K562 (cell line): ENCODE results near the gene SLC26A6. TPM values are rescaled to one million over a fixed set of nuclear protein-coding genes. Genes with fewer than 3 reads are reported as not detected.

Experiments used
- ATAC-seq: fragments of 200-7000 bp; cut with Tn5 transposase; 3 replicates; pipeline ENCODE4 v1.9.1; 2020; ENCODE audit warnings: moderate library complexity
- BruUV-seq: library from RNA; stranded (reverse); fragments of 400-500 nt; replicated peaks from 2 replicates; lab custom pipeline; 2021; lab: Mats Ljungman, UMichigan
- CTCF ChIA-PET: fragments of 300-600 bp; formaldehyde crosslinking; extraction: SDS; loops from one replicate; lab custom pipeline; 2021; ENCODE audit warnings: low intra/inter-chr PET ratio; lab: Yijun Ruan, JAX
- POLR2A ChIA-PET: fragments of 300-600, 350-650 bp; sonication (Branson Sonifier 250); formaldehyde crosslinking; extraction: SDS; loops from one replicate; lab custom pipeline; 2021; ENCODE audit warnings: antibody characterized with exemption, inconsistent platforms; lab: Yijun Ruan, JAX
- DNase-seq, 4 experiments: peaks; one replicate each; pipeline versions ENCODE4 v3.0.0 to v3.0.0-alpha.2; 2011 to 2018; ENCODE audit warnings: low spot score in 3 of 4, mixed read lengths in 3 of 4; ENCODE audit errors: extremely low read depth in 1 of 4
- FAIRE-seq: peaks from 2 replicates; lab custom pipeline; 2011; peaks lifted over from hg19 to GRCh38; lab: Jason Lieb, UNC
- H2AFZ ChIP-seq: 2 replicates; pipeline ENCODE4 v1.6.0; 2011; ENCODE audit warnings: low read depth, low read length, control low read depth, inconsistent platforms
- H3K27ac ChIP-seq: fragments of 200-600 bp; 3 replicates; pipeline ENCODE4 v1.8.0; 2011; ENCODE audit warnings: low read depth, mild to moderate bottlenecking, control low read depth, inconsistent platforms, low read length, moderate library complexity, mixed read lengths; ENCODE audit errors: extremely low read depth
- H3K27me3 ChIP-seq, 2 experiments: fragments of 300-600 bp in 1 of 2; 2 replicates in 1 of 2; 3 replicates in 1 of 2; pipeline versions ENCODE4 v1.6.0 to v1.8.0; 2011; ENCODE audit warnings: inconsistent platforms in 2 of 2, low read length in 2 of 2, mild to moderate bottlenecking in 1 of 2, mixed read lengths in 1 of 2, moderate library complexity in 1 of 2; ENCODE audit not compliant: control insufficient read depth in 2 of 2, insufficient read depth in 2 of 2
- H3K36me3 ChIP-seq: fragments of 300-600 bp; 3 replicates; pipeline ENCODE4 v1.8.0; 2011; ENCODE audit warnings: mild to moderate bottlenecking, low read length, inconsistent platforms; ENCODE audit not compliant: control insufficient read depth, insufficient read depth
- H3K4me1 ChIP-seq, 2 experiments: fragments of 200-600 bp in 1 of 2; replicated peaks in 1 of 2; 2 replicates in 1 of 2; 3 replicates in 1 of 2; pipeline versions ENCODE4 v1.5.1 to v1.8.0; 2011; ENCODE audit warnings: inconsistent platforms in 2 of 2, low read length in 2 of 2, mild to moderate bottlenecking in 1 of 2, mixed read lengths in 1 of 2, moderate library complexity in 1 of 2; ENCODE audit not compliant: control insufficient read depth in 2 of 2, insufficient read depth in 2 of 2
- H3K4me2 ChIP-seq: 2 replicates; pipeline ENCODE4 v1.6.1; 2011; ENCODE audit warnings: low read length, control low read depth, inconsistent platforms, mixed read lengths; ENCODE audit not compliant: insufficient read depth
- H3K4me3 ChIP-seq: fragments of 200-600 bp; sonication (generic), shearing (Covaris generic); 2 replicates; pipeline ENCODE4 v1.5.1; 2016; ENCODE audit warnings: control low read depth, inconsistent platforms
- H3K79me2 ChIP-seq: fragments of 200-600 bp; 3 replicates; pipeline ENCODE4 v1.8.0; 2011; ENCODE audit warnings: low read length, inconsistent platforms; ENCODE audit not compliant: control insufficient read depth, insufficient read depth
- H3K9ac ChIP-seq, 2 experiments: 2 replicates each; pipeline versions ENCODE4 v1.6.0 to v1.6.1; 2011; ENCODE audit warnings: low read depth in 2 of 2, low read length in 2 of 2, control low read depth in 1 of 2, inconsistent platforms in 1 of 2, mild to moderate bottlenecking in 1 of 2, mixed read lengths in 1 of 2; ENCODE audit not compliant: insufficient read depth in 1 of 2
- H3K9me1 ChIP-seq: one replicate; pipeline ENCODE4 v1.6.0; 2011; ENCODE audit warnings: inconsistent platforms, mild to moderate bottlenecking, low read length, moderate library complexity; ENCODE audit not compliant: control insufficient read depth, insufficient read depth
- H3K9me3 ChIP-seq: replicated peaks from 2 replicates; pipeline ENCODE4 v1.5.1; 2011; ENCODE audit warnings: low read depth, low read length, inconsistent platforms; ENCODE audit not compliant: control insufficient read depth, insufficient read depth
- H4K20me1 ChIP-seq: replicated peaks from 2 replicates; pipeline ENCODE4 v1.6.1; 2011; ENCODE audit warnings: low read length, inconsistent platforms, mixed read lengths; ENCODE audit not compliant: control insufficient read depth, insufficient read depth
- CBFB ChIP-seq: sonication (generic); formaldehyde crosslinking; IDR thresholded peaks from 2 replicates; pipeline ENCODE4 v1.4.0; 2020; ENCODE audit warnings: mild to moderate bottlenecking, missing genetic modification reagents
- CBX1 ChIP-seq: sonication (generic); IDR thresholded peaks from 2 replicates; pipeline ENCODE4 v1.6.1; 2016; ENCODE audit warnings: antibody characterized with exemption, low read depth, mild to moderate bottlenecking
- CBX3 ChIP-seq, 2 experiments: IDR thresholded peaks; 1 replicate in 1 of 2; 2 replicates in 1 of 2; pipeline ENCODE4 v1.6.1; 2012; ENCODE audit warnings: inconsistent platforms in 2 of 2, low read length in 2 of 2, borderline replicate concordance in 1 of 2, control low read depth in 1 of 2
- ELF2 ChIP-seq: fragments of 250-450 bp; sonication (Bioruptor Pico); IDR thresholded peaks from 2 replicates; pipeline ENCODE4 v1.5.0; 2021; ENCODE audit warnings: mild to moderate bottlenecking
- GTF3C2 ChIP-seq: IDR thresholded peaks from 3 replicates; pipeline ENCODE4 v1.6.1; 2011; ENCODE audit warnings: borderline replicate concordance, mild to moderate bottlenecking, moderate library complexity; ENCODE audit not compliant: insufficient read length; ENCODE audit errors: extremely low read depth
- HDAC2 ChIP-seq: fragments of 450-650 bp; IDR thresholded peaks from 2 replicates; pipeline ENCODE4 v1.6.1; 2016; ENCODE audit warnings: mild to moderate bottlenecking
- HDAC6 ChIP-seq: IDR thresholded peaks from 2 replicates; pipeline ENCODE4 v1.6.1; 2012; ENCODE audit warnings: low read depth, mild to moderate bottlenecking, control low read depth, inconsistent platforms, low read length, moderate library complexity
- MAFK ChIP-seq: IDR thresholded peaks from 2 replicates; pipeline ENCODE4 v1.6.1; 2011; ENCODE audit warnings: low read length, improper control_type of control experiment
- MEIS2 ChIP-seq: fragments of 450-650 bp; IDR thresholded peaks from 2 replicates; pipeline ENCODE4 v1.6.1; 2014; ENCODE audit warnings: mild to moderate bottlenecking; ENCODE audit not compliant: partially characterized antibody
- RBBP5 ChIP-seq: fragments of 200-600 bp; sonication (generic); IDR thresholded peaks from 2 replicates; pipeline ENCODE4 v1.6.1; 2012; ENCODE audit warnings: borderline replicate concordance, mild to moderate bottlenecking, low read length, control low read depth, inconsistent platforms; ENCODE audit not compliant: insufficient read depth, poor library complexity, severe bottlenecking
- SRF ChIP-seq, 2 experiments: fragments of 250-450, 450-650 bp in 1 of 2; sonication (Bioruptor Pico) in 1 of 2; sonication (generic) in 1 of 2; formaldehyde crosslinking; IDR thresholded peaks; 2 replicates each; pipeline versions ENCODE4 v1.5.0 to v1.5.1; 2020 to 2022; ENCODE audit warnings: mild to moderate bottlenecking in 1 of 2, missing genetic modification reagents in 1 of 2
- TSC22D4 ChIP-seq: fragments of 450-650 bp; IDR thresholded peaks from 2 replicates; pipeline ENCODE4 v1.6.1; 2016; ENCODE audit warnings: missing genetic modification characterization, missing biosample characterization, control low read depth
- ZNF395 ChIP-seq: fragments of 200-800 bp; sonication (Bioruptor generic); IDR thresholded peaks from 2 replicates; pipeline ENCODE4 v1.6.1; 2017; ENCODE audit warnings: missing genetic modification characterization, missing compliant biosample characterization
- ZNF431 ChIP-seq: sonication (generic); formaldehyde crosslinking; IDR thresholded peaks from 2 replicates; pipeline ENCODE4 v1.8.0; 2022; ENCODE audit warnings: mild to moderate bottlenecking, missing genetic modification reagents
- ZNF436 ChIP-seq: fragments of 250-450, 450-650 bp; sonication (Bioruptor Pico); formaldehyde crosslinking; IDR thresholded peaks from 2 replicates; pipeline ENCODE4 v1.7.0; 2020; ENCODE audit warnings: mild to moderate bottlenecking
- ZNF644 ChIP-seq: fragments of 200-800 bp; sonication (Bioruptor generic); IDR thresholded peaks from 2 replicates; pipeline ENCODE4 v1.6.1; 2016; ENCODE audit warnings: low read depth, missing genetic modification characterization, missing compliant biosample characterization
- WGBS: fragments of 100-300 bp; shearing (Covaris generic); methylation state at CpG from one replicate; pipeline ENCODE4 v1.1.6; 2016; ENCODE audit warnings: low coverage, mixed read lengths; ENCODE audit not compliant: insufficient coverage; ENCODE audit errors: missing lambda C conversion rate; 5-methylcytosine and 5-hydroxymethylcytosine counted together
- in situ Hi-C: fragments of 300-500 bp; cut with MboI; formaldehyde crosslinking; loops from 4 replicates; pipeline ENCODE4 v1.15.0; 2018; ENCODE audit warnings: inconsistent platforms, mixed read lengths
- intact Hi-C: fragments of 100-400 bp; cut with micrococcal nuclease; formaldehyde crosslinking; loops from 2 replicates; pipeline ENCODE4 v1.14.2; 2022
- polyA plus RNA-seq, 8 experiments: library from polyadenylated mRNA; depleted of rRNA in 4 of 8; stranded (reverse) in 5 of 8; unstranded in 3 of 8; fragments of >200 nt; fragmentation: Nextera tagmentation in 2 of 8; fragmentation: Illumina TruSeq in 1 of 8; extraction: Ambion mirVana in 2 of 8; extraction: Trizol in 1 of 8; gene quantifications; 2 replicates each; pipeline versions ENCODE4 v1.2.1 to v1.2.3, GENCODE V29; 2011 to 2014; ENCODE audit warnings: inconsistent platforms in 1 of 8, missing spikeins in 1 of 8
- total RNA-seq, 7 experiments: library from RNA; depleted of rRNA in 6 of 7; stranded (reverse); fragments of >200 nt in 6 of 7; fragmentation: Illumina TruSeq in 2 of 7; extraction: Trizol in 2 of 7; gene quantifications; 2 replicates each; pipeline versions ENCODE4 v1.2.1 to v1.2.3, GENCODE V29; 2011 to 2021; ENCODE audit warnings: low replicate concordance in 1 of 7

Gene SLC26A6
- total and polyA plus RNA-seq, 9 of the 15 experiments (the other 6 are each of a cell fraction or from before 2014, with no cell fraction given), result 2.1 to 27.2 (median 14.8) TPM

- Histone ChIP-seq H3K27me3 (no peaks in the 10 kb centered on the region), H3K9ac (no peak overlapping the region), H3K4me2 (no peak overlapping the region), H3K4me1 (peaks cover 0 to 7% of the 10 kb centered on the region in 2 experiments; a peak in 2 of 5 replicates), H3K4me3 (no peak overlapping the region), H3K79me2 (no peaks in the 10 kb centered on the region), H3K9me1 (no peaks in the 10 kb centered on the region), H3K9me3 (no peaks in the 10 kb centered on the region), H3K27ac (no peak overlapping the region), H2AFZ (no peak overlapping the region), H4K20me1 (no peaks in the 10 kb centered on the region), H3K36me3 (peaks cover 33% of the 10 kb centered on the region; the same call in 2 of the 3 replicates)
- POLR2A ChIA-PET, result interaction anchor here (0.6 to 3.4 kb wide), 3 partner anchors 10 to 155 kb away, joined by 3 to 23 read pairs (median 5); partner anchors contain the start of gene SLC26A6
- CTCF ChIA-PET, result no interaction called here
- DNase-seq (no peak), ATAC-seq (no peak), FAIRE-seq (no peak)
- no TSS peak for BruUV-seq
- intact Hi-C loops (no loop called here), in situ Hi-C loops (no loop called here)
- 81% methylated on average over 7 of the region's 10 CpGs for WGBS
- no peak for TF ChIP-seq ELF2
- no peak for TF ChIP-seq MEIS2
- TF ChIP-seq CBX3 (IDR thresholded peaks at IDR 0.05; ENCODE audit: borderline replicate concordance in 1 of 2, low read length in 2 of 2), result no peak
- TF ChIP-seq TSC22D4 (tag), result no peak
- no peak for TF ChIP-seq ZNF431
- no peak for TF ChIP-seq ZNF395
- no peak for TF ChIP-seq CBX1
- TF ChIP-seq HDAC2, result no peak
- TF ChIP-seq MAFK, result no peak
- TF ChIP-seq GTF3C2, result no peak
- no peak for TF ChIP-seq HDAC6
- TF ChIP-seq RBBP5, result no peak
- no peak for TF ChIP-seq SRF (CRISPR knock-in tag; IDR thresholded peaks at IDR 0.05)
- TF ChIP-seq ZNF436 (CRISPR knock-in tag), result no peak
- no peak for TF ChIP-seq ZNF644 (tag)
- TF ChIP-seq CBFB, result no peak
These were observed 10.5 kb downstream of the SLC26A6 start for GRCh38 chr3:48624767-48625166.
